ENCODE measurements around the gene MGMT.

- TF ChIP-seq POLR2A (IDR thresholded peaks at IDR 0.05): no peak
- TF ChIP-seq, protein P1, sequence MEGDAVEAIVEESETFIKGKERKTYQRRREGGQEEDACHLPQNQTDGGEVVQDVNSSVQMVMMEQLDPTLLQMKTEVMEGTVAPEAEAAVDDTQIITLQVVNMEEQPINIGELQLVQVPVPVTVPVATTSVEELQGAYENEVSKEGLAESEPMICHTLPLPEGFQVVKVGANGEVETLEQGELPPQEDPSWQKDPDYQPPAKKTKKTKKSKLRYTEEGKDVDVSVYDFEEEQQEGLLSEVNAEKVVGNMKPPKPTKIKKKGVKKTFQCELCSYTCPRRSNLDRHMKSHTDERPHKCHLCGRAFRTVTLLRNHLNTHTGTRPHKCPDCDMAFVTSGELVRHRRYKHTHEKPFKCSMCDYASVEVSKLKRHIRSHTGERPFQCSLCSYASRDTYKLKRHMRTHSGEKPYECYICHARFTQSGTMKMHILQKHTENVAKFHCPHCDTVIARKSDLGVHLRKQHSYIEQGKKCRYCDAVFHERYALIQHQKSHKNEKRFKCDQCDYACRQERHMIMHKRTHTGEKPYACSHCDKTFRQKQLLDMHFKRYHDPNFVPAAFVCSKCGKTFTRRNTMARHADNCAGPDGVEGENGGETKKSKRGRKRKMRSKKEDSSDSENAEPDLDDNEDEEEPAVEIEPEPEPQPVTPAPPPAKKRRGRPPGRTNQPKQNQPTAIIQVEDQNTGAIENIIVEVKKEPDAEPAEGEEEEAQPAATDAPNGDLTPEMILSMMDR (IDR thresholded peaks at IDR 0.05): no peak
- no peak for TF ChIP-seq EP300 (IDR thresholded peaks at IDR 0.05)
These were observed 275.9 kb downstream of the MGMT start for GRCh38 chr10:129742742-129743550.

Measured in ovary (tissue), 3 donors.